Stomach smooth muscle (tissue), 2 donors: Measurements from ENCODE around the gene KLHL35.

Experiments
- H3K27ac ChIP-seq: one replicate; pipeline ENCODE4 v1.7.0; 2013; ENCODE audit warnings: mild to moderate bottlenecking, low read length, inconsistent platforms
- H3K27me3 ChIP-seq, 2 donors: one replicate each; pipeline ENCODE4 v1.7.0; 2013; ENCODE audit warnings: low read length in 2 of 2; ENCODE audit not compliant: insufficient read depth in 2 of 2, control insufficient read depth in 1 of 2
- H3K36me3 ChIP-seq, 2 donors: one replicate each; pipeline ENCODE4 v1.7.0; 2013; ENCODE audit warnings: low read length in 2 of 2; ENCODE audit not compliant: control insufficient read depth in 2 of 2, insufficient read depth in 2 of 2
- H3K4me1 ChIP-seq: one replicate; pipeline ENCODE4 v1.7.0; 2013; ENCODE audit warnings: low read length; ENCODE audit not compliant: control insufficient read depth, insufficient read depth
- H3K4me3 ChIP-seq, 2 donors: one replicate each; pipeline ENCODE4 v1.7.0; 2013; ENCODE audit warnings: low read length in 2 of 2
- H3K9ac ChIP-seq, 2 donors: one replicate each; pipeline ENCODE4 v1.7.0; 2013; ENCODE audit warnings: low read length in 2 of 2, mild to moderate bottlenecking in 1 of 2
- H3K9me3 ChIP-seq, 2 donors: one replicate each; pipeline ENCODE4 v1.7.0; 2013; ENCODE audit warnings: low read length in 2 of 2; ENCODE audit not compliant: control insufficient read depth in 2 of 2
- donor health status: healthy.
- donor health status: Pancreatic carcinoma.

KLHL35 gene

DNA sequence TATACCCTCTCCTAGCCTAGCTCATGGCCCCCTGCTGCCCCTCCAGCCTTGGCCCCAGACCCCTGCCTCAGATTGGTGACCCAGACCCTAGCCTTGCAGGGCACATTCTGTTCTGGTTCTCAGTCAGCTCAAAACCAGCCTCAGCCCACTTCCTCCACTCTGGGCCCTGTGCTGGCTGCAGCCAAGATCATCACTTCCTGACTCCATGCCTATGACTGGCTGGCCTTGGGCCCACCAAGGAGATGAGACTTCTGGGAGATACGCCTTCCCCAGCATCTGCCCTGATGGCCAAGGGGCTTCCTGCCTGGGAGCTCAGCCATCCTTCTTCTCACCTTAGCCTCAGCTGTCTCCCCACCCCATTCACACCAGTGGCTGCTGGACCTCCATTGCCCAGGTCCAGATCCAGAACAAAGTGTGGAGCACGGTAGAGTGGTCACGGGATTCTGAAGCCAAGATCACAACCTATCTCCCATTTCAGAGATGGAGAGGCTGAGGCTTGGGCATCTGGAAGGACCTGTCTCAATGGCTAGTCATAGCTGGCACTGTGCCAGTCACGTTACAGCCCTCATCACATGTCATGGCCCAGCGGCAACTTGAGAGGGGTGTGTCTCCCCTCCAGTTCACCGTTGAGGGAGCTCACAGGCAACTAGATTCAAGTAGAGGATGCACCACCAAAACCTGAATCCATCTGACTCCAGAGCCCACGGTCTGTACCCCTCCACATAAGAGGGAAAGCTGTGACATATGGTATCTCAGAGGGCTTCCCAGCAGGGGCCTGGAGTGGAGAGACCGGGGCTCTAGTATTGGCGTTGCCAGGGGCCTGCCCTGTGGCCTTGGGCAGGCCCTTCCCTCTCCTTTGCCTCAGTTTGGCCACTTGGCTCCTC is 43.0 kb upstream of the KLHL35 start:
- Histone ChIP-seq H3K4me1 (peaks cover 3% of the 10 kb centered on the region), H3K4me3 (no peak overlapping the region), H3K27ac (no peak overlapping the region), H3K36me3 (no peaks in the 10 kb centered on the region), H3K9me3 (no peaks in the 10 kb centered on the region), H3K27me3 (no peaks in the 10 kb centered on the region), H3K9ac (no peak overlapping the region)

- no peaks in the 10 kb centered on the region for H3K9me3 ChIP-seq
- no peaks in the 10 kb centered on the region for H3K36me3 ChIP-seq
- H3K27ac ChIP-seq, result no peak overlapping the region
- H3K4me1 ChIP-seq, result peaks cover 3% of the 10 kb centered on the region
- H3K9ac ChIP-seq, result no peak overlapping the region
- H3K4me3 ChIP-seq, result no peak overlapping the region
- no peaks in the 10 kb centered on the region for H3K27me3 ChIP-seq
Measured at GRCh38 chr11:75474878-75475766, 42.1 kb upstream of the KLHL35 start.

DNA sequence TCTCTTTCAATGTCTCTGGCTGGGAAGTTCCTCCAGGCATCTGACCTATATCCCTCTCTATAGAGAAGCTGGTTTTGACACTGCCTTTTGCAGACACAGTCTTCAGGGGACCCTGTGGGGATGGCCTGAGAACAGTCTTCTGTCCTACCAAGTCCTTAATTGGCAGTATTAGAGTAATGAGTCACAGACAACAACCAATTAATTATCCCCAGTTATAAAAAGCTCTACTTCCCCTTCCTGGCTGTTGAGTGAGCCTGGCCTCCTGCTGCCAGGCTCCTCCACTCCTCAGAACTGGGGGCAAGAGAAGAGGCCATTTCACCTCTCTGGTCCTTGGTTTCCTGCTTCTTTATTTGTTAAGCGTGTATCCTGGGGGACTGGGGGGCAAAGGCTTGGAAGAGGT is 41.2 kb upstream of the KLHL35 start:
- no peak overlapping the region for H3K4me3 ChIP-seq
- peaks cover 5% of the 10 kb centered on the region for H3K4me1 ChIP-seq
- no peaks in the 10 kb centered on the region for H3K27me3 ChIP-seq
- no peak overlapping the region for H3K27ac ChIP-seq
- no peaks in the 10 kb centered on the region for H3K36me3 ChIP-seq
- H3K9ac ChIP-seq, result no peak overlapping the region
- no peaks in the 10 kb centered on the region for H3K9me3 ChIP-seq

DNA sequence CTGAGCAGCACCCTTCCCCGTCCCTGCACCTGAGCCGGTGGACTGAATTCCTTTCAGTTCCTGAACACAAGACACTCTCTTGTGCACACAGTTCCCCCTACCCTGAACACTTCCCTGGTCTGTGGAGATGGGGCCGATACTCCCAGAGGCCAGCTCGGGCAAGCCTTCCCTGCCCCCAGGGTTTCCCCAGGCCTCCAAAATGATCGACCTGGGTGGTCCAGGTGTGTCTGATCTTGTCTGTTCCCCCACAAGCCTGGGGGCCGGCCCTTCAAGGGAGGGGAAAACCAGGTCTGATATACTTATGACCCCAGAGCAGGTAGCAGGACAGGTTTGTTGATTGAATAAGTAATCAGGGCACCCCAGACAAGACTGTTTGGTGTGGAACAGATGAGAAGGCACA is 40.7 kb upstream of the KLHL35 start:
- no peaks in the 10 kb centered on the region for H3K36me3 ChIP-seq
- peaks cover 9% of the 10 kb centered on the region for H3K4me1 ChIP-seq
- H3K27me3 ChIP-seq, result no peaks in the 10 kb centered on the region
- H3K4me3 ChIP-seq, result no peak overlapping the region
- no peak overlapping the region for H3K27ac ChIP-seq
- no peaks in the 10 kb centered on the region for H3K9me3 ChIP-seq
- H3K9ac ChIP-seq, result no peak overlapping the region

DNA sequence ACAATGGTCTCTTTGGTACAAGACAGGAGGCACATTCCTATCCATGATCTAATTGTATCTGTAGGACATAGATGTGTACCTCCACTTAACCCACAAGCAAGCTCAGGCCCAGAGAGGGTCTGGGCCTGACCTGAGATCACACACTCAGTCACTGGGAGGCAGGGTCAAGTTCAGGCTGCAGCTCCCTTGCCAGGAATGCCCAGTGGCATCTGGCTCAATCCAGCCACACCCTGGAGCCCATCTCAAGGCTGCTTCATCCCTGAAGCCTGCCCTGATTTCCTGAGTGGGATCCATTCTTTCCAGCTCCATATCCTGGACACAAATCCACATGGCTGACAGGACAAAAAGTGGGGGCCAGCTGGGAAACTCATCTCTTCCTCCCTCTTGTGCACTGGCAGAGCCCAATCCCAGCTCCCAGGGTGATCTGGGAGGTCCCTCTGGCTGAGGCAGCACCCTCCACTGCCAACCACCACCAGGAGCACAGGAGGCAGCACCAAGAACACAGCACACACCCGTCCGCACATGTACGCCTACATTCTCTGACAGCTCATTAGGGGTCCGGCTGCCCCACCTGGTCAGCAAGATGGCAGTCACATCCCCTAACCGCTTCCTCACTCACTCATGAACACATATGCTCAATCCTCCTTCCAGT is 39.2 kb upstream of the KLHL35 start:
- H3K9ac ChIP-seq, result no peak overlapping the region
- H3K36me3 ChIP-seq, result no peaks in the 10 kb centered on the region
- H3K4me3 ChIP-seq, result no peak overlapping the region
- no peak overlapping the region for H3K27ac ChIP-seq
- peaks cover 9% of the 10 kb centered on the region for H3K4me1 ChIP-seq
- no peaks in the 10 kb centered on the region for H3K9me3 ChIP-seq
- H3K27me3 ChIP-seq, result no peaks in the 10 kb centered on the region

DNA sequence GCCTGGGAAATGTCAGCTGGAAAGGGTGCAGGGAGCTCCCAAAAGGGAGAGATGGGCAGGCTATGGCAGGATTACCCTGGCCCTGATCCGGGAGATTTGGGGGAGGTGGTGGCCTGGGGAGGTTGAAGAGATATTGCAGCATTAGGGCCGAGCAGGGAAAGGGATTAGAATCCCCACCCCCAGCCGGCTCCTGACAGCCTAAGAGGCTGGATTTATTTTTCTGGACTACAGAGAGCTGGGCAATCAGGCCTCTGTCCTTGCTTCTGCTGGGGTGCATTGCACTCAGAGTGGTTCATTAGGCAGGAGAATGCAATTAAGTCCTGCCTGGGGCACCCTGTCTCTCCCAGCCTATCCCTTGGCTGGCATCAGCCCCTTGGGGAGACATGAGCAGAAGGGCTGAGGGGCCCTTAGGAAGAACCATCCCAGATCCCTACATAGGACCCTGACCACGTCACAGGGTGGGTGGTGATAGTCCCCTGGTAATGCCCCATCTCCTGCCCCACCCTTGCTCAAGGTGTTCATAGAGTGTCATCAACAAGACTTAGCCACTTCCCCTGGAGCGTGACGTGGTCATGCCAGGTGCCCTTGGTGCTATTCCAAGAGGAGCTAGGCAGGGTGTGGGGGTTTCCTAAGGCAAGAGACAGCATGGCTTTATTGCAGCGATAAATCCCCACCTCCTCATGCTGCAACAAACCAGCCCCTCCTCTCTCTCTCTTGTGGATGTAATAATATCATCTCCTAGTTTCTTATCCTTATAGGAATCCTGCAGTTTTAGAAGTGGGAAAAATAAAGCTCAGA is 38.4 kb upstream of the KLHL35 start:
- Histone ChIP-seq H3K9ac (no peak overlapping the region), H3K36me3 (no peaks in the 10 kb centered on the region), H3K27ac (no peak overlapping the region), H3K27me3 (no peaks in the 10 kb centered on the region), H3K4me1 (peaks cover 14% of the 10 kb centered on the region), H3K9me3 (no peaks in the 10 kb centered on the region), H3K4me3 (no peak overlapping the region)

DNA sequence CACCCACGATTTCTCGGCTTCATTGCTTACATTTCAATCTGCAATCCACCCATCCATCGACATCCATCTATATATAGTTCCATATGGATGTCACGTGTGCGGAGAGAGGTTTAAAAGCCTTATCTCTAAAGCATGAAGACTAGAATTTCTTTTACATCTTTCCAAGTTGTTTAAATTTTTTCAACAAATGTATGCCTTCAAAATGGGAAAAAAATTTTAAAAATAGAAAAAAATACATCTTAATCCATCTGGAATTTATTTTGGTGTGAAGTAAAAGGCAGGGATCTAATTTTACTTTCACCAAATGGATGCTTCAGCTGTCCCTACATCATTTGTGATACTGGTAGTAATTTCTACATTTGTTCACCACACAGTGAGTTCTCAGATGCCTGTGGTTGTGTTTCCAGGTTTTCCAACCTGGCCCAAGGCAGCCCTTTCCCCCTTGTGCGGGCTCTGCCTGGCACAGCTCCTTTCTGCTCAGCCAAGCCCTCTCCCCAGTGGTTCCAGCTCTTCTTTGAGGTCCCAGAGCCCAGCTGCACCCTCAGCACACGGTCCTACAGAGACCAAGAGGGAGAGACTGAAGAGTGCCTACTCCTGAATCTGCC is 37.6 kb upstream of the KLHL35 start:
- no peak overlapping the region for H3K4me3 ChIP-seq
- H3K9me3 ChIP-seq, result no peaks in the 10 kb centered on the region
- no peak overlapping the region for H3K9ac ChIP-seq
- H3K4me1 ChIP-seq, result peaks cover 12% of the 10 kb centered on the region
- no peak overlapping the region for H3K27ac ChIP-seq
- no peaks in the 10 kb centered on the region for H3K27me3 ChIP-seq
- H3K36me3 ChIP-seq, result no peaks in the 10 kb centered on the region

- Histone ChIP-seq H3K9me3 (no peaks in the 10 kb centered on the region), H3K27me3 (no peaks in the 10 kb centered on the region), H3K4me3 (no peak overlapping the region), H3K27ac (no peak overlapping the region), H3K9ac (no peak overlapping the region), H3K36me3 (no peaks in the 10 kb centered on the region), H3K4me1 (peaks cover 12% of the 10 kb centered on the region)
Measured at GRCh38 chr11:75469785-75470405, 36.9 kb upstream of the KLHL35 start.

GRCh38 chr11:75468534-75469340 is 35.7 kb upstream of the KLHL35 start:
- H3K9ac ChIP-seq, result no peak overlapping the region
- no peaks in the 10 kb centered on the region for H3K27me3 ChIP-seq
- H3K4me1 ChIP-seq, result peaks cover 12% of the 10 kb centered on the region
- H3K27ac ChIP-seq, result no peak overlapping the region
- H3K4me3 ChIP-seq, result no peak overlapping the region
- H3K36me3 ChIP-seq, result no peaks in the 10 kb centered on the region
- H3K9me3 ChIP-seq, result no peaks in the 10 kb centered on the region
